K562 (cell line): ENCODE results near the gene ESPN. TPM values are rescaled to one million over a fixed set of nuclear protein-coding genes. Genes with fewer than 3 reads are reported as not detected.
A peak's percentile ranks its signal among the peaks of the same experiment; 100 is the strongest.

ENCODE experiments used
- C11orf30 ChIP-seq: fragments of 450-650 bp; IDR thresholded peaks from 2 replicates; pipeline ENCODE4 v1.6.1; 2016; ENCODE audit warnings: low read depth, mild to moderate bottlenecking
- CREM ChIP-seq: IDR thresholded peaks from 2 replicates; pipeline ENCODE4 v1.6.1; 2014; ENCODE audit warnings: antibody characterized with exemption, low read depth
- FUS ChIP-seq: fragments of 200-400 bp; formaldehyde crosslinking; optimal IDR thresholded peaks from 2 replicates; pipeline ENCODE3; 2017; ENCODE audit warnings: low read depth, low read length
- HNRNPH1 ChIP-seq: fragments of 200-400 bp; formaldehyde crosslinking; optimal IDR thresholded peaks from 2 replicates; pipeline ENCODE3; 2017; ENCODE audit warnings: low read depth, mild to moderate bottlenecking, low read length, moderate library complexity
- NCOR1 ChIP-seq: fragments of 450-650 bp; IDR thresholded peaks from 2 replicates; pipeline ENCODE4 v1.6.1; 2016; ENCODE audit warnings: mild to moderate bottlenecking, moderate library complexity
- STAG1 ChIP-seq: sonication (generic); formaldehyde crosslinking; IDR thresholded peaks from 2 replicates; pipeline ENCODE4 v1.5.0; 2020; ENCODE audit warnings: missing genetic modification reagents, borderline replicate concordance
- TBP ChIP-seq: optimal IDR thresholded peaks from 2 replicates; pipeline ENCODE3; 2011; ENCODE audit warnings: low read depth, low read length, improper control_type of control experiment
- ZNF146 ChIP-seq: IDR thresholded peaks from one replicate; pipeline ENCODE4 v1.6.1; 2018; ENCODE audit warnings: missing compliant biosample characterization; ENCODE audit not compliant: unreplicated experiment
- polyA plus RNA-seq, 8 experiments: library from polyadenylated mRNA; depleted of rRNA in 4 of 8; stranded (reverse) in 5 of 8; unstranded in 3 of 8; fragments of >200 nt; fragmentation: Nextera tagmentation in 2 of 8; fragmentation: Illumina TruSeq in 1 of 8; extraction: Ambion mirVana in 2 of 8; extraction: Trizol in 1 of 8; gene quantifications; 2 replicates each; pipeline versions ENCODE4 v1.2.1 to v1.2.3, GENCODE V29; 2011 to 2014; ENCODE audit warnings: inconsistent platforms in 1 of 8, missing spikeins in 1 of 8
- total RNA-seq, 7 experiments: library from RNA; depleted of rRNA in 6 of 7; stranded (reverse); fragments of >200 nt in 6 of 7; fragmentation: Illumina TruSeq in 2 of 7; extraction: Trizol in 2 of 7; gene quantifications; 2 replicates each; pipeline versions ENCODE4 v1.2.1 to v1.2.3, GENCODE V29; 2011 to 2021; ENCODE audit warnings: low replicate concordance in 1 of 7
- TF ChIP-seq, protein P1 (sequence below): IDR thresholded peaks from 2 replicates; pipeline ENCODE4 v1.6.1; 2011; ENCODE audit warnings: borderline replicate concordance, low read depth, mild to moderate bottlenecking, moderate library complexity, low read length; ENCODE audit not compliant: insufficient read depth, poor library complexity, severe bottlenecking
- TF ChIP-seq, protein P2 (sequence below), 2 experiments: fragments of 450-650 bp in 1 of 2; sonication (generic) in 1 of 2; formaldehyde crosslinking in 1 of 2; IDR thresholded peaks in 1 of 2; conservative IDR thresholded peaks in 1 of 2; 2 replicates each; pipeline versions ENCODE4 v1.6.1 to v1.8.1; 2016 to 2023; ENCODE audit warnings: mild to moderate bottlenecking in 2 of 2, moderate library complexity in 2 of 2, inconsistent platforms in 1 of 2, missing genetic modification reagents in 1 of 2
- TF ChIP-seq, protein P3 (sequence below): sonication (generic); formaldehyde crosslinking; IDR thresholded peaks from 2 replicates; pipeline ENCODE4 v1.9.0; 2022; ENCODE audit warnings: mild to moderate bottlenecking, missing genetic modification reagents
- TF ChIP-seq, protein P4 (sequence below), 2 experiments: fragments of 150-350 bp in 1 of 2; IDR thresholded peaks; 2 replicates each; pipeline ENCODE4 v1.6.1; 2012 to 2016; ENCODE audit warnings: low read depth in 2 of 2, low read length in 2 of 2, mild to moderate bottlenecking in 1 of 2, moderate library complexity in 1 of 2
- TF ChIP-seq, protein P5 (sequence below): sonication (generic); formaldehyde crosslinking; IDR thresholded peaks from 2 replicates; pipeline ENCODE4 v1.8.1; 2023; ENCODE audit warnings: mild to moderate bottlenecking, missing genetic modification reagents
- TF ChIP-seq, protein P6 (sequence below): fragments of 250-450 bp; sonication (Bioruptor Pico); IDR thresholded peaks from 2 replicates; pipeline ENCODE4 v1.5.0; 2021; ENCODE audit warnings: mild to moderate bottlenecking, borderline replicate concordance

ESPN gene
- total and polyA plus RNA-seq, 9 of the 15 experiments (the other 6 are each of a cell fraction or from before 2014, with no cell fraction given) = 0.07 to 1.2 (median 0.45) TPM; not detected in 3

DNA sequence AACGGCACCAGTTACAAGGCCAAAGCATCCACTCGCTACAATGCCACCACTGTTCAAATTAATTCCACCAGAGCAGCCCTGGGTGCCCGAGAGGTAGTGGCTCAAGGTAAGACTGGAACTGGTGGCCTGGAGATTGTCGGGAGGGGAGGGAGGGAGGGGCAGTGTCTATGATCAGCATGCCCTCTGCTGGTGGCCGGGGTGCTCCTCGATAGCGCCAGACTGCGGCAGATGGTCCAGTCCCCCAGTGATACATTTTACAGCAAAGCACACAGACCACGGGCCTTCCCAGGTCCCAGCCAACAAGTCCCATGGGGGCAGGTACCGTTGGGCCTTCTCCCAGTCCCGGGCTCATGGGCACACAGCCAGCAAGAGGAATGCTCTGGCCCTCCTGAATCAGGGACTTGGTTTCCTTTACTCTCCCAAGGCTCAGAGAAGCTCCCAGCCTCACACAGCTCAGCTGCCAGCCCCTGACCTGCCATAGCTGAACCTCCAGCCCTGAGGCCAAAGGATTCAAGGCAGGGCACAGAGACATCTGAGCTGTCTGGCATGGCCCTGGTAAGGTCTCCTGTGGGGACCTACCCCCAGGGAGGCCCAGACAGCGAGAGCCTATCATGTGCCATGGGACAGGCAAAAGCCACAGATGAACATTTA lies 46.4 kb upstream of the ESPN start (continued):
- TF ChIP-seq, protein P1, sequence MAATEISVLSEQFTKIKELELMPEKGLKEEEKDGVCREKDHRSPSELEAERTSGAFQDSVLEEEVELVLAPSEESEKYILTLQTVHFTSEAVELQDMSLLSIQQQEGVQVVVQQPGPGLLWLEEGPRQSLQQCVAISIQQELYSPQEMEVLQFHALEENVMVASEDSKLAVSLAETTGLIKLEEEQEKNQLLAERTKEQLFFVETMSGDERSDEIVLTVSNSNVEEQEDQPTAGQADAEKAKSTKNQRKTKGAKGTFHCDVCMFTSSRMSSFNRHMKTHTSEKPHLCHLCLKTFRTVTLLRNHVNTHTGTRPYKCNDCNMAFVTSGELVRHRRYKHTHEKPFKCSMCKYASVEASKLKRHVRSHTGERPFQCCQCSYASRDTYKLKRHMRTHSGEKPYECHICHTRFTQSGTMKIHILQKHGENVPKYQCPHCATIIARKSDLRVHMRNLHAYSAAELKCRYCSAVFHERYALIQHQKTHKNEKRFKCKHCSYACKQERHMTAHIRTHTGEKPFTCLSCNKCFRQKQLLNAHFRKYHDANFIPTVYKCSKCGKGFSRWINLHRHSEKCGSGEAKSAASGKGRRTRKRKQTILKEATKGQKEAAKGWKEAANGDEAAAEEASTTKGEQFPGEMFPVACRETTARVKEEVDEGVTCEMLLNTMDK = peak; percentile 87
- no peak for TF ChIP-seq NCOR1
- TF ChIP-seq, protein P2, sequence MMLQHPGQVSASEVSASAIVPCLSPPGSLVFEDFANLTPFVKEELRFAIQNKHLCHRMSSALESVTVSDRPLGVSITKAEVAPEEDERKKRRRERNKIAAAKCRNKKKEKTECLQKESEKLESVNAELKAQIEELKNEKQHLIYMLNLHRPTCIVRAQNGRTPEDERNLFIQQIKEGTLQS (IDR thresholded peaks at IDR 0.05) = no peak
- TF ChIP-seq, protein P2 (CRISPR knock-in tag; conservative IDR thresholded peaks at IDR 0.05) = no peak
- TF ChIP-seq CREM = 0 out of 2 replicates have a peak, but pooled peaks have one; percentile 30
- TF ChIP-seq TBP = no peak
- TF ChIP-seq ZNF146 (CRISPR knock-in tag) = no peak
- TF ChIP-seq C11orf30 = no peak
- TF ChIP-seq, protein P3, sequence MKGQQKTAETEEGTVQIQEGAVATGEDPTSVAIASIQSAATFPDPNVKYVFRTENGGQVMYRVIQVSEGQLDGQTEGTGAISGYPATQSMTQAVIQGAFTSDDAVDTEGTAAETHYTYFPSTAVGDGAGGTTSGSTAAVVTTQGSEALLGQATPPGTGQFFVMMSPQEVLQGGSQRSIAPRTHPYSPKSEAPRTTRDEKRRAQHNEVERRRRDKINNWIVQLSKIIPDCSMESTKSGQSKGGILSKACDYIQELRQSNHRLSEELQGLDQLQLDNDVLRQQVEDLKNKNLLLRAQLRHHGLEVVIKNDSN = 0 out of 2 replicates have a peak, but pooled peaks have one; percentile 17
- TF ChIP-seq, protein P4, sequence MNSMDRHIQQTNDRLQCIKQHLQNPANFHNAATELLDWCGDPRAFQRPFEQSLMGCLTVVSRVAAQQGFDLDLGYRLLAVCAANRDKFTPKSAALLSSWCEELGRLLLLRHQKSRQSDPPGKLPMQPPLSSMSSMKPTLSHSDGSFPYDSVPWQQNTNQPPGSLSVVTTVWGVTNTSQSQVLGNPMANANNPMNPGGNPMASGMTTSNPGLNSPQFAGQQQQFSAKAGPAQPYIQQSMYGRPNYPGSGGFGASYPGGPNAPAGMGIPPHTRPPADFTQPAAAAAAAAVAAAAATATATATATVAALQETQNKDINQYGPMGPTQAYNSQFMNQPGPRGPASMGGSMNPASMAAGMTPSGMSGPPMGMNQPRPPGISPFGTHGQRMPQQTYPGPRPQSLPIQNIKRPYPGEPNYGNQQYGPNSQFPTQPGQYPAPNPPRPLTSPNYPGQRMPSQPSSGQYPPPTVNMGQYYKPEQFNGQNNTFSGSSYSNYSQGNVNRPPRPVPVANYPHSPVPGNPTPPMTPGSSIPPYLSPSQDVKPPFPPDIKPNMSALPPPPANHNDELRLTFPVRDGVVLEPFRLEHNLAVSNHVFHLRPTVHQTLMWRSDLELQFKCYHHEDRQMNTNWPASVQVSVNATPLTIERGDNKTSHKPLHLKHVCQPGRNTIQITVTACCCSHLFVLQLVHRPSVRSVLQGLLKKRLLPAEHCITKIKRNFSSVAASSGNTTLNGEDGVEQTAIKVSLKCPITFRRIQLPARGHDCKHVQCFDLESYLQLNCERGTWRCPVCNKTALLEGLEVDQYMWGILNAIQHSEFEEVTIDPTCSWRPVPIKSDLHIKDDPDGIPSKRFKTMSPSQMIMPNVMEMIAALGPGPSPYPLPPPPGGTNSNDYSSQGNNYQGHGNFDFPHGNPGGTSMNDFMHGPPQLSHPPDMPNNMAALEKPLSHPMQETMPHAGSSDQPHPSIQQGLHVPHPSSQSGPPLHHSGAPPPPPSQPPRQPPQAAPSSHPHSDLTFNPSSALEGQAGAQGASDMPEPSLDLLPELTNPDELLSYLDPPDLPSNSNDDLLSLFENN (IDR thresholded peaks at IDR 0.05; ENCODE audit: low read depth in 2 of 2, low read length in 2 of 2) = no peak
- TF ChIP-seq, protein P5, sequence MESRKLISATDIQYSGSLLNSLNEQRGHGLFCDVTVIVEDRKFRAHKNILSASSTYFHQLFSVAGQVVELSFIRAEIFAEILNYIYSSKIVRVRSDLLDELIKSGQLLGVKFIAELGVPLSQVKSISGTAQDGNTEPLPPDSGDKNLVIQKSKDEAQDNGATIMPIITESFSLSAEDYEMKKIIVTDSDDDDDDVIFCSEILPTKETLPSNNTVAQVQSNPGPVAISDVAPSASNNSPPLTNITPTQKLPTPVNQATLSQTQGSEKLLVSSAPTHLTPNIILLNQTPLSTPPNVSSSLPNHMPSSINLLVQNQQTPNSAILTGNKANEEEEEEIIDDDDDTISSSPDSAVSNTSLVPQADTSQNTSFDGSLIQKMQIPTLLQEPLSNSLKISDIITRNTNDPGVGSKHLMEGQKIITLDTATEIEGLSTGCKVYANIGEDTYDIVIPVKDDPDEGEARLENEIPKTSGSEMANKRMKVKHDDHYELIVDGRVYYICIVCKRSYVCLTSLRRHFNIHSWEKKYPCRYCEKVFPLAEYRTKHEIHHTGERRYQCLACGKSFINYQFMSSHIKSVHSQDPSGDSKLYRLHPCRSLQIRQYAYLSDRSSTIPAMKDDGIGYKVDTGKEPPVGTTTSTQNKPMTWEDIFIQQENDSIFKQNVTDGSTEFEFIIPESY (CRISPR knock-in tag) = 0 out of 2 replicates have a peak, but pooled peaks have one; percentile 24
- TF ChIP-seq HNRNPH1 = no peak
- TF ChIP-seq, protein P6, sequence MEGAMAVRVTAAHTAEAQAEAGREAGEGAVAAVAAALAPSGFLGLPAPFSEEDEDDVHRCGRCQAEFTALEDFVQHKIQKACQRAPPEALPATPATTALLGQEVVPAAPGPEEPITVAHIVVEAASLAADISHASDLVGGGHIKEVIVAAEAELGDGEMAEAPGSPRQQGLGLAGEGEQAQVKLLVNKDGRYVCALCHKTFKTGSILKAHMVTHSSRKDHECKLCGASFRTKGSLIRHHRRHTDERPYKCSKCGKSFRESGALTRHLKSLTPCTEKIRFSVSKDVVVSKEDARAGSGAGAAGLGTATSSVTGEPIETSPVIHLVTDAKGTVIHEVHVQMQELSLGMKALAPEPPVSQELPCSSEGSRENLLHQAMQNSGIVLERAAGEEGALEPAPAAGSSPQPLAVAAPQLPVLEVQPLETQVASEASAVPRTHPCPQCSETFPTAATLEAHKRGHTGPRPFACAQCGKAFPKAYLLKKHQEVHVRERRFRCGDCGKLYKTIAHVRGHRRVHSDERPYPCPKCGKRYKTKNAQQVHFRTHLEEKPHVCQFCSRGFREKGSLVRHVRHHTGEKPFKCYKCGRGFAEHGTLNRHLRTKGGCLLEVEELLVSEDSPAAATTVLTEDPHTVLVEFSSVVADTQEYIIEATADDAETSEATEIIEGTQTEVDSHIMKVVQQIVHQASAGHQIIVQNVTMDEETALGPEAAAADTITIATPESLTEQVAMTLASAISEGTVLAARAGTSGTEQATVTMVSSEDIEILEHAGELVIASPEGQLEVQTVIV = no peak
- TF ChIP-seq STAG1 = no peak
- TF ChIP-seq FUS = no peak
